PC-9 (cell line): Measurements from ENCODE around the gene SYTL1. TPM values are rescaled to one million over a fixed set of nuclear protein-coding genes. Genes with fewer than 3 reads are reported as not detected.

ENCODE experiments used
- BruUV-seq: library from RNA; stranded (reverse); fragments of 400-500 nt; replicated peaks from 2 replicates; lab custom pipeline; 2021; lab: Mats Ljungman, UMichigan
- CTCF ChIA-PET: fragments of 300-600 bp; sonication (Branson Sonifier 250); formaldehyde crosslinking; loops from one replicate; lab custom pipeline; 2022; ENCODE audit warnings: antibody characterized with exemption; lab: Charles Lee
- POLR2A ChIA-PET: fragments of 300-600 bp; sonication (Branson Sonifier 250); formaldehyde crosslinking; loops from one replicate; lab custom pipeline; 2022; ENCODE audit warnings: antibody characterized with exemption; ENCODE audit not compliant: unreplicated experiment; lab: Charles Lee
- DNase-seq, 2 experiments: peaks; one replicate each; pipeline versions ENCODE4 v3.0.0 to v3.0.0-alpha.2; 2015 to 2022; ENCODE audit warnings: mixed read lengths in 1 of 2
- H2AFZ ChIP-seq: fragments of 200-600 bp; sonication (generic); 2 replicates; pipeline ENCODE4 v1.8.1; 2017; ENCODE audit warnings: antibody characterized with exemption
- H3F3A ChIP-seq: fragments of 200-600 bp; sonication (generic); 2 replicates; pipeline ENCODE4 v1.8.1; 2017; ENCODE audit warnings: antibody characterized with exemption, mild to moderate bottlenecking, low read depth; ENCODE audit not compliant: insufficient read depth
- H3K27ac ChIP-seq: fragments of 200-600 bp; sonication (generic); 2 replicates; pipeline ENCODE4 v1.6.1; 2016; ENCODE audit warnings: mixed run types
- H3K27me3 ChIP-seq: fragments of 200-600 bp; sonication (generic); 2 replicates; pipeline ENCODE4 v1.6.1; 2016; ENCODE audit warnings: low read depth, mixed run types; ENCODE audit not compliant: insufficient read depth
- H3K36me3 ChIP-seq: fragments of 200-600 bp; sonication (generic); 2 replicates; pipeline ENCODE4 v1.6.1; 2016; ENCODE audit warnings: low read depth, mixed run types
- H3K4me1 ChIP-seq: fragments of 200-600 bp; sonication (generic); replicated peaks from 2 replicates; pipeline ENCODE4 v1.6.1; 2016; ENCODE audit warnings: mixed run types; ENCODE audit not compliant: insufficient read depth
- H3K4me2 ChIP-seq: fragments of 200-600 bp; sonication (generic); 2 replicates; pipeline ENCODE4 v1.6.1; 2017; ENCODE audit warnings: mixed run types
- H3K4me3 ChIP-seq: fragments of 200-600 bp; sonication (generic); 2 replicates; pipeline ENCODE4 v1.6.1; 2016; ENCODE audit warnings: mixed run types
- H3K79me2 ChIP-seq: fragments of 200-600 bp; sonication (generic); 2 replicates; pipeline ENCODE4 v1.6.1; 2017; ENCODE audit warnings: low read depth, mixed run types
- H3K9me2 ChIP-seq: fragments of 200-600 bp; sonication (generic); 2 replicates; pipeline ENCODE4 v1.8.1; 2017; ENCODE audit warnings: mild to moderate bottlenecking; ENCODE audit not compliant: insufficient read depth
- H3K9me3 ChIP-seq: fragments of 200-600 bp; sonication (generic); 2 replicates; pipeline ENCODE4 v1.8.1; 2016; ENCODE audit warnings: low read depth; ENCODE audit not compliant: insufficient read depth
- H4K20me1 ChIP-seq: fragments of 200-600 bp; sonication (generic); 2 replicates; pipeline ENCODE4 v1.8.1; 2017; ENCODE audit not compliant: insufficient read depth
- EZH2 ChIP-seq: fragments of 200-600 bp; sonication (generic); IDR thresholded peaks from 2 replicates; pipeline ENCODE4 v1.8.0; 2017; ENCODE audit warnings: antibody characterized with exemption, low read depth
- intact Hi-C: fragments of 100-400 bp; cut with micrococcal nuclease; formaldehyde crosslinking; loops from one replicate; pipeline ENCODE4 v1.10.0; 2022; ENCODE audit not compliant: unreplicated experiment
- total RNA-seq: library from RNA; stranded (reverse); gene quantifications from 2 replicates; pipeline ENCODE4 v1.2.3, GENCODE V29; 2021
- TF ChIP-seq, protein P1 (sequence below): fragments of 200-600 bp; sonication (generic); conservative IDR thresholded peaks from 2 replicates; pipeline ENCODE4 v1.6.1; 2017; ENCODE audit warnings: mixed run types, antibody characterized with exemption, mild to moderate bottlenecking, moderate library complexity

SYTL1 gene
- total RNA-seq, 1 experiment from 2014 or later = 43.7 TPM

DNA sequence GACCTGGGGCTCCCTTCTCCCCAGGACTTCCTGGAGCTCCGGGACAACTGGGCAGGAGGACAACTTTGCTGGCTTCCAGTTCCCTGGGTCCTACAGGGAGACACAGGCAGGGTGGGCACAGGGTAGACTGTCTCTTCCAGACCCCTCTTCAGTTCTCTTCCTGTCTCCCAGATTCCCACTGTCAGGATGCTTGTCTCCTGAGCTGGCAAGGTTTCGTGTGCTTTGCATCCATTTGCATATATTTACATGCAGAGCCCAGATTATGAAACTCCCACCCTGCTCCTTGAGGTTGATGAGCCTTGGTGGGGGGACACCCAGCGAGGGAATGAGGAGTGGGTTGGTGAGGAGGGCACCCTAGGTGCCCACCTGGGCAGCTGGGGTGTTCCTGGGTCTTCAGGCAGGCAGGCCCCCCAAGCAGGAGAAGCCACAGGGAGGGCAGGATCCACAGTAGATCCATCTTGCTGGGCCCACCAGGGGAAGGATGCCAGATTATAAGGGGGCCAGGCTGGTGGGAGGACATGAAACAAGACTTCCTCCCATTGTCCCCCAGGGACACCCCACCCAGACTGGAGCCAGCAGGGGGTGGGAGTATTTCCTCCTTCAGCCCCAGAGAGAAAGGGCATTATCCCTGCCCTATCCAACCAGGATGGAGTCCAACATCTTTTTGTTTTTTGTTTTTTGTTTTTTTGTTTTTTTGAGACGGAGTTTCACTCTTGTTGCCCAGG is 32.7 kb downstream of the SYTL1 start, which contains the start of gene FCN3:
FCN3 (minus strand) TSS at position 463 of the 725 bp plus-strand sequence; CDS start at position 457, 6 bp downstream.
- H3K79me2 ChIP-seq = no peaks in the 10 kb centered on the region
- no peaks in the 10 kb centered on the region for H3K4me1 ChIP-seq
- DNase-seq = no peak
- H3K4me2 ChIP-seq = no peak within 1 kb of the TSS
- intact Hi-C loops = no loop called here
- H3F3A ChIP-seq = no peaks in the 10 kb centered on the region
- no TSS peak for BruUV-seq
- no peak within 1 kb of the TSS for H3K4me3 ChIP-seq
- H3K9me2 ChIP-seq = no peaks in the 10 kb centered on the region
- no peak within 1 kb of the TSS for H2AFZ ChIP-seq
- TF ChIP-seq, protein P1, sequence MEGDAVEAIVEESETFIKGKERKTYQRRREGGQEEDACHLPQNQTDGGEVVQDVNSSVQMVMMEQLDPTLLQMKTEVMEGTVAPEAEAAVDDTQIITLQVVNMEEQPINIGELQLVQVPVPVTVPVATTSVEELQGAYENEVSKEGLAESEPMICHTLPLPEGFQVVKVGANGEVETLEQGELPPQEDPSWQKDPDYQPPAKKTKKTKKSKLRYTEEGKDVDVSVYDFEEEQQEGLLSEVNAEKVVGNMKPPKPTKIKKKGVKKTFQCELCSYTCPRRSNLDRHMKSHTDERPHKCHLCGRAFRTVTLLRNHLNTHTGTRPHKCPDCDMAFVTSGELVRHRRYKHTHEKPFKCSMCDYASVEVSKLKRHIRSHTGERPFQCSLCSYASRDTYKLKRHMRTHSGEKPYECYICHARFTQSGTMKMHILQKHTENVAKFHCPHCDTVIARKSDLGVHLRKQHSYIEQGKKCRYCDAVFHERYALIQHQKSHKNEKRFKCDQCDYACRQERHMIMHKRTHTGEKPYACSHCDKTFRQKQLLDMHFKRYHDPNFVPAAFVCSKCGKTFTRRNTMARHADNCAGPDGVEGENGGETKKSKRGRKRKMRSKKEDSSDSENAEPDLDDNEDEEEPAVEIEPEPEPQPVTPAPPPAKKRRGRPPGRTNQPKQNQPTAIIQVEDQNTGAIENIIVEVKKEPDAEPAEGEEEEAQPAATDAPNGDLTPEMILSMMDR = no peak
- TF ChIP-seq EZH2 = no peak
- no peaks in the 10 kb centered on the region for H3K9me3 ChIP-seq
- H3K27me3 ChIP-seq = no peaks in the 10 kb centered on the region
- no peaks in the 10 kb centered on the region for H4K20me1 ChIP-seq
- ChIA-PET POLR2A (no interaction called here), CTCF (no interaction called here)
- H3K36me3 ChIP-seq = no peaks in the 10 kb centered on the region
- no peak within 1 kb of the TSS for H3K27ac ChIP-seq

GRCh38 chr1:27377760-27378495 is 36.1 kb downstream of the SYTL1 start:
- Histone ChIP-seq H2AFZ (no peak overlapping the region), H3K36me3 (no peaks in the 10 kb centered on the region), H3K79me2 (no peaks in the 10 kb centered on the region), H3K9me3 (no peaks in the 10 kb centered on the region), H3K27ac (no peak overlapping the region), H3K27me3 (no peaks in the 10 kb centered on the region), H3K4me3 (no peak overlapping the region), H3K4me1 (no peaks in the 10 kb centered on the region), H4K20me1 (no peaks in the 10 kb centered on the region), H3K4me2 (no peak overlapping the region), H3K9me2 (no peaks in the 10 kb centered on the region), H3F3A (no peaks in the 10 kb centered on the region)
- POLR2A ChIA-PET = no interaction called here
- intact Hi-C loops = no loop called here
- no peak for DNase-seq
- no TSS peak for BruUV-seq
- CTCF ChIA-PET = interaction anchor here (0.6 kb wide), 3 partner anchors 11 to 120 kb away, joined by 3 to 9 read pairs (median 7); partner anchors contain the start of gene MAP3K6
- TF ChIP-seq EZH2 = no peak
- TF ChIP-seq, protein P1 = no peak

DNA sequence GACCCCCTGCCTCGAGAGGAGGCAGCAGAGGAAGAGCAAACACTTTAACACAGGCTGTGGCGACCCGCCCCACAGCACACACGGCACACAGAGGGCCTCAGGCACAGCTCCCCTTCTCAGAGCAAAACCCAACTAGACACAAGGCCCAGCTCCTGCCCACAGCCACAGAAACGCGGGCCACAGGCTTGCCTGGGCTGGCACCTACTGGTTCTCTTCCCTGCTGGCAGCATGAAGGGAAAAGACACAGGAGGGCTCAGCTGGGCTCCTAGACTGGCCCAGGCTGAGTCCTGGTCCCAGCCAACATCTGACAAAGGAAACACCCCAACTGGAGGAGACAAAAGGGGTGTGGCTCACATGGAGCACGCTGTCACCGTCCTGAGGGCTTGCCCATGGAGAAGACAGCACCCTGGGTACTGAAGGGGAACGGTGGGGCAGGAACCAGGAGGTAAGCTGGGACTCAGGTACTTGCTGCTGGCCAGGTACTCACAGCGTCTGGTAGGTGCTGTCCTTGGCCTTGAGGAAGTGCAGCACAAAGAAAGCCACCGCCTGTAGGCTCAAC is 37.8 kb downstream of the SYTL1 start:
- no peak overlapping the region for H3K27ac ChIP-seq
- ChIA-PET POLR2A (no interaction called here), CTCF (interaction anchor here (0.6 kb wide), 1 partner anchor 290 kb away, joined by 3 read pairs; no protein-coding TSS in a partner anchor)
- no peaks in the 10 kb centered on the region for H3K79me2 ChIP-seq
- TF ChIP-seq, protein P1 = no peak
- TF ChIP-seq EZH2 = no peak
- no peaks in the 10 kb centered on the region for H3K9me2 ChIP-seq
- no peak for DNase-seq
- H2AFZ ChIP-seq = no peak overlapping the region
- no peaks in the 10 kb centered on the region for H3F3A ChIP-seq
- intact Hi-C loops = no loop called here
- BruUV-seq = no TSS peak
- H4K20me1 ChIP-seq = no peaks in the 10 kb centered on the region
- no peaks in the 10 kb centered on the region for H3K36me3 ChIP-seq
- H3K27me3 ChIP-seq = no peaks in the 10 kb centered on the region
- H3K4me2 ChIP-seq = no peak overlapping the region
- H3K9me3 ChIP-seq = no peaks in the 10 kb centered on the region
- no peaks in the 10 kb centered on the region for H3K4me1 ChIP-seq
- H3K4me3 ChIP-seq = no peak overlapping the region
